ENCODE data around the gene F9. TPM values are rescaled to one million over a fixed set of nuclear protein-coding genes. Genes with fewer than 3 reads are reported as not detected.

Gene F9
- polyA plus RNA-seq, 1 donor from 2014 or later: not detected

- Mint-ChIP-seq H3K4me3 (peak overlapping the region in 2 of 4 donors; percentile 70 to 72), H3K27me3 (peaks cover 4% of the 10 kb centered on the region)
These were observed 24.6 kb downstream of the F9 start for GRCh38 chrX:139554991-139555675.

DNA sequence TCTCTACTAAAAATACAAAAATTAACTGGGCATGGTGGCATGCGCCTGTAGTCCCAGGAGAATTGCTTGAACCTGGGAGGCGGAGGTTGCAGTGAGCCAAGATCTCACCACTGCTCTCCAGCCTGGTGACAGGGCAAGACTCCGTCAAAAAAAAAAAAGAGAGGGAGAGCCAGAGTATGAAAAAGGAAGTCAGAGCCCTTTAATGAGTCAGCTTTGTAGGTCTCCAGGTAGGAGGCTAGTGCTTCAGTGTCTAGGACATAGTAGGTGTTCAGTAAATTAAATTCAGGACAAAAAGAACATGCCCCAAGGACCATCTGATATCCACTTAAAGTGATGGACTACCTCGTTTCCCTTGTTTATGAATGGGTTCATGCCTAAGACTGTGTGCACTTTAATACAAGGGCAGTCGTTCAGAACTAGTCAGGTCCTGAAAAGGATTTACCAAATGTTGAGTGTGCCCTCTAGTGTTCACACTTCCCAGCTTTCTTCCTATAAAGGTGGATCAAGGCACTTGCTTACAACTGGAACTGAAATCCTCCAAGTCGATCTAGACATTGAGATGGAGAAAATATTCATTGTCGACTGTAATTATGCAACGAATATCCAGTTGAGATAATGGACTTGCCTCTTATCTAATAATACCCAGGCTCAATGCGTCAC lies 29.0 kb downstream of the F9 start:
- Mint-ChIP-seq H3K27ac (peak overlapping the region in 1 of 3 donors; percentile 41), H3K9me3 (no peaks in the 10 kb centered on the region), H3K27me3 (peaks cover 4% of the 10 kb centered on the region), H3K4me3 (no peak overlapping the region), H3K36me3 (no peaks in the 10 kb centered on the region), H3K4me1 (peaks cover 5 to 6% (median 5%) of the 10 kb centered on the region in 3 donors)

More at GRCh38 chrX:139554991-139555675, 24.6 kb downstream of the F9 start:
- no peak overlapping the region for H3K27ac Mint-ChIP-seq
- no peaks in the 10 kb centered on the region for H3K36me3 Mint-ChIP-seq
- H3K9me3 Mint-ChIP-seq: no peaks in the 10 kb centered on the region
- H3K4me1 Mint-ChIP-seq: peaks cover 11 to 19% (median 15%) of the 10 kb centered on the region in 3 donors

- Mint-ChIP-seq H3K27ac (peak overlapping the region in 1 of 3 donors; percentile 41), H3K4me3 (no peak overlapping the region), H3K27me3 (no peaks in the 10 kb centered on the region), H3K36me3 (no peaks in the 10 kb centered on the region), H3K9me3 (no peaks in the 10 kb centered on the region), H3K4me1 (peaks cover 0 to 1% (median 0%) of the 10 kb centered on the region in 3 donors)
These were observed 29.7 kb downstream of the F9 start for GRCh38 chrX:139560221-139560620.

DNA sequence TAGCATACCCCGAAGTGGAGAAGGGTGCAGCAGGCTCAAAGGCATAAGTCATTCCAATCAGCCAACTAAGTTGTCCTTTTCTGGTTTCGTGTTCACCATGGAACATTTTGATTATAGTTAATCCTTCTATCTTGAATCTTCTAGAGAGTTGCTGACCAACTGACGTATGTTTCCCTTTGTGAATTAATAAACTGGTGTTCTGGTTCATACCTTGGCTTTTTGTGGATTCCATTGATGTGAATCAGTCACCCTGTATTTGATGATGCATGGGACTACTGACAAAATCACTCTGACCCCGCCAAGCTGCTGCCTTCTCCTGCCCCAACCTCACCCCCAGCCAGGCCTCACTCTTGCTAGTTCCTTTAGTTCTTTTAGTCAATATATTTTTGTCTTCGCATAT lies 32.7 kb downstream of the F9 start:
- H3K27ac Mint-ChIP-seq: no peak overlapping the region
- H3K4me3 Mint-ChIP-seq: no peak overlapping the region
- H3K4me1 Mint-ChIP-seq: peaks cover 0 to 1% (median 0%) of the 10 kb centered on the region in 3 donors
- no peaks in the 10 kb centered on the region for H3K36me3 Mint-ChIP-seq
- no peaks in the 10 kb centered on the region for H3K27me3 Mint-ChIP-seq
- H3K9me3 Mint-ChIP-seq: no peaks in the 10 kb centered on the region

DNA sequence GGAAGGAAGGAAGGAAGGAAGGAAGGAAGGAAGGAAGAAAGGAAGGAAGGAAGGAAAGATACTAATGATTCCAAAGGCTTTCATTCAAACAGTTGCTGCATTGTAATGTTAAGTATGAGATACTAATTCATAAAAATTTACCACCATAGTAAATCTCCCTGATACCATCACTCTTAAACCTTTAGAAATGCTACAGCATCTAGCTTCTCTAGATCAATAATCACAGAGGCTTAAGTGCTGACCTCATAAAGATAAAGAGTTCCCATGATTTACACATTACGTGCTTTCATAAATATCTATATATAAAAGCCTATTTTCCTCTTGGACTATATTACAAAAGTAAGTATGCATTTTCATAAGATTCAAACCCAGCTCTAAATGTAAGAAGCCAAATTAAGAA lies 36.4 kb downstream of the F9 start:
- Mint-ChIP-seq H3K27ac (no peak overlapping the region), H3K27me3 (no peaks in the 10 kb centered on the region), H3K4me3 (no peak overlapping the region), H3K4me1 (peaks cover 0 to 1% (median 0%) of the 10 kb centered on the region in 3 donors), H3K9me3 (no peaks in the 10 kb centered on the region), H3K36me3 (no peaks in the 10 kb centered on the region)

DNA sequence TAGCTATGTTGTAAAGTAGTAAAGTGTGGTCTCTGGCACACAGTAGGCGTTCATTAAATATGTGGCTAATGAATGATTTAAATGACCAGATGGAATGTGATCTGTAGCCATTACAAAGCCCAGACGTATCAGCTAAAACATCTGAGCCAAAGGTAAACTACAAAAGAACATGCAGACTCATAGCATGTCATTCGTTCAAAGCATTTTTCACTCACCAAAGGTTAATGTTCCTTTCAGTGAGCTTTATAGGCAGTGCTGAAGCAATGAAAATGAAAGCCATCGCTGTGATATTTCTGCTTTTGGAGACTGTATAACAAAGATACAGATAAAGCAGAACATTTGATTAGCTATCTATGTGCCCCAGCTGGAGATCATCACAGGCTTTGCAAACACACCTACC lies 50.5 kb downstream of the F9 start:
- no peak overlapping the region for H3K27ac Mint-ChIP-seq
- no peaks in the 10 kb centered on the region for H3K36me3 Mint-ChIP-seq
- no peak overlapping the region for H3K4me3 Mint-ChIP-seq
- no peaks in the 10 kb centered on the region for H3K4me1 Mint-ChIP-seq
- no peaks in the 10 kb centered on the region for H3K27me3 Mint-ChIP-seq
- H3K9me3 Mint-ChIP-seq: no peaks in the 10 kb centered on the region

DNA sequence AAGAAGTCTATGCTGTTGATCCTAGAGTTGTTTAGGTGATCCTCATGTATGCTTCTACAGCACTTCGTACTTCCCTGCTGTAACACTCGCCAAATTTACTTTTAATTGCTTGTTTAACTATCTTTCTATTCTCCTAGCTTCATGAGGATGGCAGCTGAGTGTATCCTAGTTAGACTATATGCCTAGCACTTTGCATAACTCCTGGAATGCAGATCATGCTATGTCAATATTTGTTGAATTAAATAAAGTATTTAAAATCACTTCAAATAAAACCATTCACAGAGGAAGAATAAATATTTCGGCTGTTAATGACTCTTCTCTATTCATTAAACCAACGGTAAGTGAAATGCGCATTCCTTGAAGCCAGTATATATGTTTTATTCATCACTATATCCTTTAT lies 55.1 kb downstream of the F9 start:
- H3K27me3 Mint-ChIP-seq: no peaks in the 10 kb centered on the region
- H3K36me3 Mint-ChIP-seq: peaks cover 2% of the 10 kb centered on the region
- H3K4me1 Mint-ChIP-seq: no peaks in the 10 kb centered on the region
- no peaks in the 10 kb centered on the region for H3K9me3 Mint-ChIP-seq
- no peak overlapping the region for H3K27ac Mint-ChIP-seq
- no peak overlapping the region for H3K4me3 Mint-ChIP-seq

DNA sequence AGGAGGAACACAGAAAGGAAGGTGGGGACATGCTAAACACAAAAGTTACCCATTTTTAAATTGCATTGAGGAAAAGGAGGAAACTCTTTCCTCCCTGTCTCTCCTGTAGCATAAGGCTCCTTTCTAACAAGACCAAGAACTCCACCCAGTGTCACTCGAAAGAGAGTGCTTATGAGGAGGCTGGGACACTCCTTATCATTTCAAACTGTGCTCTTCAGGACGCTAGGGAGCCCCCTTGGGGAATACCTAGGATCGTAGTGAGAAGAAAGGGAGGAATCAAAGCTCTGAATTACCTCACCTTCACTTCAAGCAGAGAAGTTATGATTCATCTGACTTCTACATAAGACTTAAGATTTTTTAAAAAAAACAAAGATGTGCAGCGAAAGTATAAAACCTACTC lies 65.5 kb downstream of the F9 start:
- Mint-ChIP-seq H3K36me3 (peaks cover 7% of the 10 kb centered on the region), H3K4me1 (peaks cover 0 to 1% (median 0%) of the 10 kb centered on the region in 3 donors), H3K4me3 (no peak overlapping the region), H3K27ac (no peak overlapping the region), H3K27me3 (no peaks in the 10 kb centered on the region), H3K9me3 (peaks cover 0 to 6% (median 2%) of the 10 kb centered on the region in 3 donors)

DNA sequence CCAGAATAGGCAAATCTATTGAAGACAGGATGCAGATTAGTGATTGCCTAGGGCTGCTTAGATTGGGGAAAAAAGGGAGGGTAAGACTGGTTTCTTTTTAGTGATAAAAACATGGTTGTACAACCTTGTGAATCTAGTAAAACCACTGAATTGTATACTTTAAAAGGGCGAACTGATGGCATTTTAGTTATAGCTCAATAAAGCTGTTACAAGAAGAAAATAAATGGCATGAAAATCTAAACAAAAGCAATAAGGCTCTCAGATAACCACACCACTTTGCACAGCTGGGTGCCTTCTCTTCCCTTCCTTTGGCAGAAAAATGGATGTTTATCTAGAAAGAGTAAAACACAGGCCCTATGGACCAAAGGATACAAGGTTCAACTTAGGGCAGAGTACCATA lies 69.6 kb downstream of the F9 start:
- Mint-ChIP-seq H3K4me1 (peaks cover 0 to 1% (median 0%) of the 10 kb centered on the region in 3 donors), H3K4me3 (no peak overlapping the region), H3K27me3 (no peaks in the 10 kb centered on the region), H3K9me3 (peaks cover 2 to 6% (median 2%) of the 10 kb centered on the region in 3 donors), H3K36me3 (peaks cover 6% of the 10 kb centered on the region), H3K27ac (no peak overlapping the region)

Other genes starting within 250 kb of the F9 start
- gene MCF2, start 177.4 kb downstream of the F9 start, polyA plus RNA-seq: not detected

All from IgD-negative memory B cell (primary cell).